Ectodermal cell (in vitro differentiated cells): Measurements from ENCODE around the gene TMEM44.

ENCODE experiments used
- H3K27ac ChIP-seq: 2 replicates; pipeline ENCODE4 v1.7.0; 2013; ENCODE audit warnings: mild to moderate bottlenecking, low read depth, low read length; ENCODE audit not compliant: insufficient read depth, poor library complexity, severe bottlenecking
- H3K27me3 ChIP-seq: 2 replicates; pipeline ENCODE4 v1.7.0; 2013; ENCODE audit warnings: mild to moderate bottlenecking, low read length; ENCODE audit not compliant: insufficient read depth, control insufficient read depth, poor library complexity, severe bottlenecking
- H3K36me3 ChIP-seq: one replicate; pipeline ENCODE4 v1.7.0; 2013; ENCODE audit warnings: low read length; ENCODE audit not compliant: control insufficient read depth, insufficient read depth
- H3K4me1 ChIP-seq: one replicate; pipeline ENCODE4 v1.7.0; 2013; ENCODE audit warnings: low read length; ENCODE audit not compliant: control insufficient read depth, insufficient read depth
- H3K4me3 ChIP-seq: 2 replicates; pipeline ENCODE4 v1.7.0; 2013; ENCODE audit warnings: low read depth, low read length, control low read depth; ENCODE audit not compliant: insufficient read depth
- H3K9me3 ChIP-seq: 2 replicates; pipeline ENCODE4 v1.7.0; 2013; ENCODE audit warnings: mild to moderate bottlenecking, low read length, moderate library complexity; ENCODE audit not compliant: control insufficient read depth
- WGBS, 2 experiments: methylation state at CpG; one replicate each; pipeline ENCODE4 v1.1.7; 2013; ENCODE audit warnings: missing lambda C conversion rate in 2 of 2; 5-methylcytosine and 5-hydroxymethylcytosine counted together

Gene TMEM44

DNA sequence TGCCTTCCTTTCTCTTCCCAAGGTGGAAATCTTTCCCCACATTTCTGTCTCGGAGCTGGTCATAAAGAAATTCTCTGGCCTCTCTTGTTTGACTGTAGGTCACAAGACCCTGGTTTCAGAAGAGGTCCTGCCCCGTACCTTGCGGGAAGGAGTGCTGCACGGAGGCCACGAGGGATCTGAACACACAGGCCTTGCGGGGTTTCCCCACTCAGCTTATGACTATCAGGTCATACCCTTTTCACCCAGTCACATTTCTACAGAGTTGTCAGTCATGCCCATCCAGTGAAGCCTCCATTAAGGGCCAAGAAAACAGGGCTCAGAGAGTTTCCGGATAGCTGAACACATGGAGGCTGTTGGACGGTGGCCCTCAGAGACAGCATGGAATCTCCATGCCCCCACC lies 91.7 kb downstream of the TMEM44 start:
- Histone ChIP-seq H3K36me3 (no peaks in the 10 kb centered on the region), H3K4me3 (no peak overlapping the region), H3K4me1 (no peaks in the 10 kb centered on the region), H3K9me3 (no peaks in the 10 kb centered on the region), H3K27ac (no peak overlapping the region), H3K27me3 (no peaks in the 10 kb centered on the region)
- WGBS, 2 experiments, result 95 to 97% methylated on average over 8 of the region's 8 CpGs

DNA sequence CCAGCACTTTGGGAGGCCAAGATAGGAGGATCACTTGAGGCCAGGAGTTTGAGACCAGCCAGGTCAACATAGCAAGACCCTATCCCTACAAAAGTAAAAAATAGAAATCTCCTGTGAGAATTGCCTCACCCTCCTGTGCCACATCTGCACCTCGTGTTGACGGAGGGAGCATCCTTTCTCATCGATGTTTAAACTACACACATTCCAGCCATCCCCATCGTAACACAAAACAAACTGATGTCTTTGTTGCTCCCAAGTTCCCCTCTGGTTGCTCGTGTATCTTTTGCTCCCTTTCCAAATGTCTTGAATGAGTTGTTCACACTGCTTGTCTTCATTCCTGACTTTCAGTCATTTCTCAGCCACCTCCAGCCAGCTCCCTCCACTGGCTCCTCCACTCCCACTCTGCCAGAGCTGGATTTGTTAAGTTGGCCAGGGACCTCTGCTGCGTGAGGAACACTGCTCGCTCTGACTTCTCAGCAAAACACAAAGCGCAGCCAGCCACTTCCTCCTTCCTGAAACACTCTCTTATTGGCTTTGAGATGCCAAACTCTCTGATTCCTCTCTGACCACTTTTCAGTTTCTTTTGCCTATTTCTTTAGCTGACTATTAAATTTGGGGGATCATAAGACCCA lies 92.8 kb downstream of the TMEM44 start:
- Histone ChIP-seq H3K4me1 (no peaks in the 10 kb centered on the region), H3K27me3 (no peaks in the 10 kb centered on the region), H3K9me3 (no peaks in the 10 kb centered on the region), H3K4me3 (no peak overlapping the region), H3K27ac (no peak overlapping the region), H3K36me3 (no peaks in the 10 kb centered on the region)
- 91 to 92% methylated on average over 8 of the region's 8 CpGs for WGBS, 2 experiments

DNA sequence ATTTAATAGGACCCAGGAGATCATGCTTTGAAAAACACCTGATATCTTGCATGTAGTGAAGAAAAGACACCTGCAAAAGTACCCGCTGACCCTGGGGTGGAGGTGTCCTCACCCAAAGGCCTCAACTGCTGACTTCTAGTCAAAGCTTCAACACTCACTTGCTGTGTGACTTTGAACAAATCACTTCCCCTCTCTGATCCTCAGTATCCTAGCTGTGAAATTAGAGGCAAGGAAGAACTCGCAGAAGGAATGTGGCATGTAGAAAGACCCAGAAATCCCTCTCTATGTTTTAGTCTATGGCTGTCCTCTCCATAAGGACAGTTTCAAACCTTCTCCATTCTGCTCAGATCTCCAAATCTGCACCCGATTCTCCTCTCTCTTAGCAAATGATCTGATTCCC lies 93.7 kb downstream of the TMEM44 start:
- H3K9me3 ChIP-seq, result no peaks in the 10 kb centered on the region

DNA sequence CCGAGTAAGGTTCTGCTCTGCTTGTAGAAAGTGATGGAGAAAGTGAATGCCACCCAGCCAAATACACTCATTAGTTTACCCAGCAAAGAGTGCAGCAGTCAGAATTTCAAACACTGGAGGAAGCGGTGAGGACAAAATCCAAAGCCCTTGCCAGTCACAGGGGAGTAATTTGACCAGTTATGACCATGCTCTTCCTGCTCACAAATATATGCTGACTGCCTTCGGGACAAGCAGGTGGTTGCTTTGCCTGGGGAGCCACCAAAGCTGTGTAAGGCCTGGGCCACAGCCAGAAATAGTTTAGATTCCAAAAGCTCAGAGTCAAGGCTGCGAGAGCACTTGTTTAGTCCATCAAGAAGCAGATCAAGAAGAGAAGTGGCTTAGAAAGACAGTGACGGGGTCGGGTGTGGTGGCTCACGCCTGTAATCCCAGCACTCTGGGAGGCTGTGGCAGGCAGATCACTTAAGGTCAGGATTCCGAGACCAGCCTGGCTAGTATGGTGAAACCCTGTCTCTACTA lies 95.4 kb downstream of the TMEM44 start:
- Histone ChIP-seq H3K27ac (no peak overlapping the region), H3K4me3 (no peak overlapping the region), H3K27me3 (no peaks in the 10 kb centered on the region), H3K4me1 (no peaks in the 10 kb centered on the region), H3K9me3 (peaks cover 2% of the 10 kb centered on the region), H3K36me3 (no peaks in the 10 kb centered on the region)
- 86 to 90% methylated on average over 8 of the region's 8 CpGs for WGBS, 2 experiments

More for the DNA sequence above, 93.7 kb downstream of the TMEM44 start:
- 92 to 96% methylated on average over 3 of the region's 3 CpGs for WGBS, 2 experiments
- Histone ChIP-seq H3K4me3 (no peak overlapping the region), H3K27ac (no peak overlapping the region), H3K4me1 (no peaks in the 10 kb centered on the region), H3K36me3 (no peaks in the 10 kb centered on the region), H3K27me3 (no peaks in the 10 kb centered on the region)
